IPS DF 6.9 (cell line): Measurements from ENCODE around the gene ZFP36L2.

ENCODE experiments used
- DNase-seq: peaks from one replicate; pipeline ENCODE4 v3.0.0-alpha.2; 2013; ENCODE audit warnings: low read depth, low spot score
- H3K27ac ChIP-seq: one replicate; pipeline ENCODE4 v1.5.1; 2013; ENCODE audit warnings: low read length, control low read depth
- H3K27me3 ChIP-seq: 2 replicates; pipeline ENCODE4 v1.6.1; 2013; ENCODE audit warnings: mild to moderate bottlenecking, low read length; ENCODE audit not compliant: control insufficient read depth, insufficient read depth
- H3K36me3 ChIP-seq: 2 replicates; pipeline ENCODE4 v1.6.1; 2013; ENCODE audit warnings: low read length; ENCODE audit not compliant: control insufficient read depth, insufficient read depth
- H3K4me1 ChIP-seq: 2 replicates; pipeline ENCODE4 v1.6.1; 2013; ENCODE audit warnings: low read length; ENCODE audit not compliant: control insufficient read depth, insufficient read depth
- H3K4me3 ChIP-seq: 2 replicates; pipeline ENCODE4 v1.5.1; 2013; ENCODE audit warnings: mild to moderate bottlenecking, low read length
- H3K9me3 ChIP-seq: 2 replicates; pipeline ENCODE4 v1.6.1; 2013; ENCODE audit warnings: low read length, inconsistent platforms; ENCODE audit not compliant: control insufficient read depth, insufficient read depth
- WGBS: extraction: QIAGEN DNeasy Blood & Tissue Kit; methylation state at CpG from one replicate; pipeline ENCODE4 v1.1.7; 2013; ENCODE audit warnings: mixed read lengths, missing lambda C conversion rate; ENCODE audit not compliant: insufficient read length, insufficient coverage; 5-methylcytosine and 5-hydroxymethylcytosine counted together

ZFP36L2 gene

GRCh38 chr2:43207553-43208300 lies 18.7 kb downstream of the ZFP36L2 start:
- WGBS: no CpG with 5 or more reads among the region's 9 CpGs
- H3K4me1 ChIP-seq: 0 out of 2 replicates have a peak, but pooled peaks cover 1% of the 10 kb centered on the region
- H3K4me3 ChIP-seq: no peak overlapping the region
- H3K27me3 ChIP-seq: no peaks in the 10 kb centered on the region
- H3K27ac ChIP-seq: no peak overlapping the region
- no peaks in the 10 kb centered on the region for H3K9me3 ChIP-seq
- DNase-seq: no peak
- H3K36me3 ChIP-seq: no peaks in the 10 kb centered on the region

GRCh38 chr2:43206602-43207001 lies 19.8 kb downstream of the ZFP36L2 start:
- H3K9me3 ChIP-seq: no peaks in the 10 kb centered on the region
- 0 out of 2 replicates have a peak, but pooled peaks cover 1% of the 10 kb centered on the region for H3K4me1 ChIP-seq
- no peaks in the 10 kb centered on the region for H3K27me3 ChIP-seq
- H3K27ac ChIP-seq: no peak overlapping the region
- no peak for DNase-seq
- WGBS: no CpG with 5 or more reads among the region's 7 CpGs
- H3K4me3 ChIP-seq: no peak overlapping the region
- H3K36me3 ChIP-seq: no peaks in the 10 kb centered on the region

GRCh38 chr2:43203373-43203772 lies 23.0 kb downstream of the ZFP36L2 start:
- no peak overlapping the region for H3K27ac ChIP-seq
- H3K36me3 ChIP-seq: no peaks in the 10 kb centered on the region
- DNase-seq: no peak
- WGBS: no CpG with 5 or more reads among the region's 11 CpGs
- H3K9me3 ChIP-seq: no peaks in the 10 kb centered on the region
- peaks cover 4% of the 10 kb centered on the region; the same call in 1 of the 2 replicates for H3K4me1 ChIP-seq
- H3K27me3 ChIP-seq: no peaks in the 10 kb centered on the region
- no peak overlapping the region for H3K4me3 ChIP-seq

GRCh38 chr2:43202289-43202688 lies 24.1 kb downstream of the ZFP36L2 start:
- no peak overlapping the region for H3K27ac ChIP-seq
- no peak overlapping the region for H3K4me3 ChIP-seq
- no peak for DNase-seq
- no CpG with 5 or more reads among the region's 2 CpGs for WGBS
- H3K27me3 ChIP-seq: no peaks in the 10 kb centered on the region
- H3K9me3 ChIP-seq: no peaks in the 10 kb centered on the region
- H3K36me3 ChIP-seq: no peaks in the 10 kb centered on the region
- H3K4me1 ChIP-seq: peaks cover 4% of the 10 kb centered on the region; the same call in 1 of the 2 replicates

- no peak overlapping the region for H3K27ac ChIP-seq
- no peaks in the 10 kb centered on the region for H3K36me3 ChIP-seq
- H3K9me3 ChIP-seq: no peaks in the 10 kb centered on the region
- WGBS: no CpG with 5 or more reads among the region's 4 CpGs
- H3K4me1 ChIP-seq: peaks cover 5% of the 10 kb centered on the region; the same call in 1 of the 2 replicates
- H3K4me3 ChIP-seq: no peak overlapping the region
- no peaks in the 10 kb centered on the region for H3K27me3 ChIP-seq
- no peak for DNase-seq
Measured at GRCh38 chr2:43201497-43201896, 24.9 kb downstream of the ZFP36L2 start.

GRCh38 chr2:43201016-43201415 lies 25.4 kb downstream of the ZFP36L2 start:
- no peak for DNase-seq
- H3K27ac ChIP-seq: no peak overlapping the region
- no peaks in the 10 kb centered on the region for H3K36me3 ChIP-seq
- H3K4me3 ChIP-seq: no peak overlapping the region
- H3K4me1 ChIP-seq: peaks cover 5% of the 10 kb centered on the region; the same call in 1 of the 2 replicates
- H3K9me3 ChIP-seq: no peaks in the 10 kb centered on the region
- no peaks in the 10 kb centered on the region for H3K27me3 ChIP-seq
- no CpG with 5 or more reads among the region's 7 CpGs for WGBS

- no peaks in the 10 kb centered on the region for H3K27me3 ChIP-seq
- no peaks in the 10 kb centered on the region for H3K9me3 ChIP-seq
- no peak overlapping the region for H3K4me3 ChIP-seq
- H3K27ac ChIP-seq: no peak overlapping the region
- DNase-seq: no peak
- no CpG with 5 or more reads among the region's 16 CpGs for WGBS
- peaks cover 5% of the 10 kb centered on the region; the same call in 1 of the 2 replicates for H3K4me1 ChIP-seq
- H3K36me3 ChIP-seq: no peaks in the 10 kb centered on the region
Measured at GRCh38 chr2:43199492-43200488, 26.6 kb downstream of the ZFP36L2 start.

GRCh38 chr2:43198263-43198662 lies 28.1 kb downstream of the ZFP36L2 start:
- Histone ChIP-seq H3K27me3 (no peaks in the 10 kb centered on the region), H3K4me3 (no peak overlapping the region), H3K9me3 (no peaks in the 10 kb centered on the region), H3K36me3 (no peaks in the 10 kb centered on the region), H3K27ac (no peak overlapping the region), H3K4me1 (peaks cover 8% of the 10 kb centered on the region)
- WGBS: no CpG with 5 or more reads among the region's 6 CpGs
- DNase-seq: no peak

- Histone ChIP-seq H3K4me1 (peaks cover 8% of the 10 kb centered on the region), H3K27ac (no peak overlapping the region)
- no CpG with 5 or more reads among the region's 5 CpGs for WGBS
Measured at GRCh38 chr2:43197588-43197896, 28.9 kb downstream of the ZFP36L2 start.

GRCh38 chr2:43196768-43197587 lies 29.4 kb downstream of the ZFP36L2 start:
- no CpG with 5 or more reads among the region's 12 CpGs for WGBS
- no peak for DNase-seq
- Histone ChIP-seq H3K27me3 (no peaks in the 10 kb centered on the region), H3K36me3 (no peaks in the 10 kb centered on the region), H3K4me1 (peaks cover 8% of the 10 kb centered on the region), H3K27ac (no peak overlapping the region), H3K9me3 (no peaks in the 10 kb centered on the region), H3K4me3 (no peak overlapping the region)

More at GRCh38 chr2:43197588-43197896, 28.9 kb downstream of the ZFP36L2 start:
- no peaks in the 10 kb centered on the region for H3K27me3 ChIP-seq
- H3K36me3 ChIP-seq: no peaks in the 10 kb centered on the region
- no peaks in the 10 kb centered on the region for H3K9me3 ChIP-seq
- H3K4me3 ChIP-seq: no peak overlapping the region
- DNase-seq: no peak
